ENCODE results near the gene BOLA3.
"Not testable (repeated sequence)": the region's sequence is repeated elsewhere in the genome, so short reads cannot be mapped to it uniquely, and the experiment has no call there.

The BOLA3 gene

DNA sequence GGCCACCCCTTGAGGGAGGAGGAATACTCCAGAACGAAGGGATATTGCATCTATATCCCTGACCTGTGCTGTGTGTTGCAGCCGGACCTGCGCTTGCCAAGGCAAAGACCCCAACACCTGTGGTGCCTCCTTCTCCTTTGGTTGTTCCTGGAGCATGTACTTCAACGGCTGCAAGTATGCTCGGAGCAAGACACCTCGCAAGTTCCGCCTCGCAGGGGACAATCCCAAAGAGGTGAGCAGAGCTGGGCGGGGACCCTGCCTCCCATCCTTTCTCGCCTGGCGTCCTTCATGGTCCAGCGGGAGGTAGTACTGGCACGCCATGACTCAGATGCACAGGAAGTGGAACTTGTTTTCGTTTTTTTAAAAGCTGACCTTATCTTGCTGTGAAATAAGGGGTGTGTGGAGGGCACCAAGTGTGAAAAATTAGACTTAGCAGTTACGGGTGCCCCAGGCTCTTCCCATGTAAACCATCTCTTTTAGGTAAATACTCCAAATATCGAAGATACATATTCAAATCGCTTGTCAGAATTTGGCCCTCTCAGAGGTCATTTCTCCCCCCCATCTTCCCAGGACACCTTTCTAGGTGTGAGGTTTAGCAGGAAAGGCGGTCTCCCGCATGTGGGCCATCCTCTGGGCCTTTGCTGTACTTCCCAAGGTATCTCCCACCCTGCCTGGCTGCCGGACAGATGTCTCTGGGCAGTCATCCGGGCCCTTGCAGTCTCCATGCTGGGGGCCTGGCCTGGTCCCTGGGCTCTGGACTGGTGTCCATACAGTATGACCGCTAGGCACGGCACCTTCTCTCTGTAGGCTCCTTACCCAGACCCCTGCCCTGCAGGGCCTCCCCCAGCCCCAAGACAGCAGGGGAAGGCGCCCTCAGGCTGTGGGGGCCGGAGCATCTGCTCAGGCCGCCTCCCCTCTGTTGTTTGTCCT, 57.6 kb downstream of the BOLA3 start:
- Histone ChIP-seq H3K4me3 (ENCODE audit: low read length) (no peak overlapping the region), H3K4me1 (ENCODE audit: insufficient read depth, low read length) (no peaks in the 10 kb centered on the region), H3K9ac (ENCODE audit: low read depth, low read length) (no peak overlapping the region), H3K36me3 (ENCODE audit: insufficient read depth, low read length) (peaks cover 58% of the 10 kb centered on the region), H3K27me3 (ENCODE audit: insufficient read depth, low read length) (no peaks in the 10 kb centered on the region), H3K27ac (ENCODE audit: low read depth, low read length) (no peak overlapping the region), H3K9me3 (ENCODE audit: insufficient read depth, low read depth, low read length) (no peaks in the 10 kb centered on the region)
- 94% methylated on average over 26 of the region's 26 CpGs for WGBS

DNA sequence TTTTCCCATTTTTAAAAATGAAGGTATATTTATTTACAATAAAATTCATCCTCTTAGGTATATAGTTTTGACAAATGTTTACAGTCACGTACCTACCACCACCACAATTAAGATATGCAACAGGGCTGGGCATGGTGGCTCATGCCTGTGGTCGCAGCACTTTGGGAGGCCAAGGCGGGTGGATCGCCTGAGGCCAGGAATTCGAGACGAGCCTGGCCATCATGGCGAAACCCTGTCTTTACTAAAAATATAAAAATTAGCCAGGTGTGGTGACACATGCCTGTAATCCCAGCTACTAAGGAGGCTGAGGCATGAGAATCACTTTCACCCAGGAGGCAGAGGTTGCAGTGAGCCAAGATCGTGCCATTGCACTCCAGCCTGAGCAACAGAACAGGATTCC, 59.0 kb downstream of the BOLA3 start:
- not testable (repeated sequence) for H3K27me3 ChIP-seq (ENCODE audit: insufficient read depth, low read length); H3K9ac ChIP-seq (ENCODE audit: low read depth, low read length); H3K4me3 ChIP-seq (ENCODE audit: low read length); H3K27ac ChIP-seq (ENCODE audit: low read depth, low read length); H3K4me1 ChIP-seq (ENCODE audit: insufficient read depth, low read length); H3K9me3 ChIP-seq (ENCODE audit: insufficient read depth, low read depth, low read length)
- 96% methylated on average over 8 of the region's 8 CpGs for WGBS
- H3K36me3 ChIP-seq (ENCODE audit: insufficient read depth, low read length), result peaks cover 52% of the 10 kb centered on the region

- Histone ChIP-seq H3K9me3 (ENCODE audit: insufficient read depth, low read depth, low read length) (no peaks in the 10 kb centered on the region), H3K9ac (ENCODE audit: low read depth, low read length) (no peak overlapping the region), H3K4me3 (ENCODE audit: low read length) (no peak overlapping the region), H3K27me3 (ENCODE audit: insufficient read depth, low read length) (no peaks in the 10 kb centered on the region), H3K27ac (ENCODE audit: low read depth, low read length) (no peak overlapping the region), H3K4me1 (ENCODE audit: insufficient read depth, low read length) (no peaks in the 10 kb centered on the region), H3K36me3 (ENCODE audit: insufficient read depth, low read length) (peaks cover 42% of the 10 kb centered on the region)
- WGBS, result 97% methylated on average over 16 of the region's 16 CpGs
These were observed 60.0 kb downstream of the BOLA3 start for GRCh38 chr2:74087696-74088095.

DNA sequence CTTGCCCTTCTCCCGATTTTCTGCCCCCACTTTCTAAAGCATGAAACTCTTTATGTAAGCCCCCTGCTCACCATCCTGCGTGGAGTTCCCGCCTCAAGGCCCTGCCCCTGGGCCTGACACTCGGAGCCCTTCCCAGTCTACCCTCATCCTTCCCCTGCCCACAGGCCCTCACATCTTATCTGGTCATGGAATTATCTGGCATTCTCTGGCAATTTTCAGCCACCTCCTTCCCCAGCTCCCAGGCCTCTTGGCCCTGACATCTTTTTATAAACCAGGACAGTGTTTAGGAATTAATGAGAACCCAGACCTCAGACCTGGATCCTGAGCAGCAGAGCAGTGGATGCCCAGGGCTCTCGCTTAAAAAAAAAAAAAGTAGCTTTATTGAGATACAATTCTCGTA, 61.7 kb downstream of the BOLA3 start:
- Histone ChIP-seq H3K9ac (ENCODE audit: low read depth, low read length) (no peak overlapping the region), H3K27me3 (ENCODE audit: insufficient read depth, low read length) (no peaks in the 10 kb centered on the region), H3K9me3 (ENCODE audit: insufficient read depth, low read depth, low read length) (no peaks in the 10 kb centered on the region), H3K36me3 (ENCODE audit: insufficient read depth, low read length) (peaks cover 29% of the 10 kb centered on the region), H3K4me3 (ENCODE audit: low read length) (no peak overlapping the region), H3K27ac (ENCODE audit: low read depth, low read length) (no peak overlapping the region), H3K4me1 (ENCODE audit: insufficient read depth, low read length) (no peaks in the 10 kb centered on the region)
- 93% methylated on average over 5 of the region's 6 CpGs for WGBS

Data from HUES64 (cell line).